Uterus (tissue), 2 donors: ENCODE measurements around the gene MRE11.

Experiments
- CTCF ChIP-seq, 4 experiments: fragments of 200-600 bp in 2 of 4; fragments of 450-650 bp in 2 of 4; sonication (generic) in 2 of 4; IDR thresholded peaks; one replicate each; pipeline ENCODE4 v1.5.1; 2016 to 2019; ENCODE audit warnings: antibody characterized with exemption in 4 of 4, mild to moderate bottlenecking in 2 of 4, moderate library complexity in 1 of 4
- POLR2A ChIP-seq, 2 donors: fragments of 450-650 bp; IDR thresholded peaks; one replicate each; pipeline ENCODE4 v1.6.1; 2016; ENCODE audit warnings: antibody characterized with exemption in 2 of 2, mild to moderate bottlenecking in 1 of 2, moderate library complexity in 1 of 2

GRCh38 chr11:94424662-94425061 is 69.0 kb downstream of the MRE11 start:
- TF ChIP-seq POLR2A (IDR thresholded peaks at IDR 0.05) (no peak), CTCF (IDR thresholded peaks at IDR 0.05) (no peak)
